Endothelial cell of umbilical vein (primary cell): ENCODE measurements around the gene CAV2. TPM values are rescaled to one million over a fixed set of nuclear protein-coding genes. Genes with fewer than 3 reads are reported as not detected.

Source experiments
- BruUV-seq: library from RNA; stranded (reverse); fragments of 400-500 nt; replicated peaks from 2 replicates; lab custom pipeline; 2021; lab: Mats Ljungman, UMichigan
- CTCF ChIA-PET: fragments of 300-600, 350-600 bp; sonication (Branson Sonifier 250); formaldehyde crosslinking; loops from one replicate; lab custom pipeline; 2021; ENCODE audit warnings: antibody characterized with exemption, inconsistent platforms; lab: Charles Lee
- POLR2A ChIA-PET: fragments of 300-600, 350-600 bp; sonication (Branson Sonifier 250); formaldehyde crosslinking; loops from one replicate; lab custom pipeline; 2021; ENCODE audit warnings: antibody characterized with exemption, inconsistent platforms; lab: Charles Lee
- DNase-seq: peaks from one replicate; pipeline ENCODE4 v3.0.0-alpha.2; 2011; ENCODE audit warnings: low read depth, low spot score
- FAIRE-seq: peaks from 2 replicates; lab custom pipeline; 2011; peaks lifted over from hg19 to GRCh38; lab: Jason Lieb, UNC
- H2AFZ ChIP-seq: 2 replicates; pipeline ENCODE4 v1.6.0; 2012; ENCODE audit warnings: low read depth, low read length, control low read depth, inconsistent platforms
- H3K27ac ChIP-seq: 2 replicates; pipeline ENCODE4 v1.5.1; 2011; ENCODE audit warnings: low read depth, mild to moderate bottlenecking, control low read depth, low read length, moderate library complexity; ENCODE audit not compliant: insufficient read depth
- H3K27me3 ChIP-seq, 2 experiments: 2 replicates each; pipeline versions ENCODE4 v1.6.0 to v1.6.1; 2011; ENCODE audit warnings: low read length in 2 of 2, mixed read lengths in 1 of 2; ENCODE audit not compliant: control insufficient read depth in 2 of 2, insufficient read depth in 2 of 2
- H3K36me3 ChIP-seq, 2 experiments: 2 replicates in 1 of 2; 3 replicates in 1 of 2; pipeline ENCODE4 v1.5.1; 2011; ENCODE audit warnings: low read length in 2 of 2, mild to moderate bottlenecking in 1 of 2, moderate library complexity in 1 of 2; ENCODE audit not compliant: control insufficient read depth in 2 of 2, insufficient read depth in 2 of 2; ENCODE audit errors: extremely low read depth in 1 of 2
- H3K4me1 ChIP-seq: 3 replicates; pipeline ENCODE4 v1.5.1; 2011; ENCODE audit warnings: mild to moderate bottlenecking, low read length; ENCODE audit not compliant: control insufficient read depth, insufficient read depth; ENCODE audit errors: extremely low read depth
- H3K4me2 ChIP-seq: 2 replicates; pipeline ENCODE4 v1.6.1; 2011; ENCODE audit warnings: low read length, control low read depth, mixed read lengths; ENCODE audit not compliant: insufficient read depth
- H3K4me3 ChIP-seq, 3 experiments: fragments of 200-600 bp in 1 of 3; sonication (generic), shearing (Covaris generic) in 1 of 3; replicated peaks in 1 of 3; 2 replicates each; pipeline ENCODE4 v1.5.1; 2011 to 2016; ENCODE audit warnings: control low read depth in 3 of 3, low read length in 3 of 3, mild to moderate bottlenecking in 2 of 3, inconsistent platforms in 1 of 3, low read depth in 1 of 3, moderate library complexity in 1 of 3; ENCODE audit not compliant: insufficient read depth in 1 of 3
- H3K79me2 ChIP-seq: 2 replicates; pipeline ENCODE4 v1.6.0; 2012; ENCODE audit warnings: low read length, inconsistent platforms; ENCODE audit not compliant: control insufficient read depth, insufficient read depth
- H3K9ac ChIP-seq: replicated peaks from 2 replicates; pipeline ENCODE3; 2011; ENCODE audit warnings: low read length, control low read depth; ENCODE audit not compliant: insufficient read depth; ENCODE audit errors: extremely low read depth
- H3K9me1 ChIP-seq: replicated peaks from 3 replicates; pipeline ENCODE4 v1.6.0; 2011; ENCODE audit warnings: mild to moderate bottlenecking, low read length; ENCODE audit not compliant: control insufficient read depth, insufficient read depth; ENCODE audit errors: extremely low read depth
- H3K9me3 ChIP-seq: replicated peaks from 2 replicates; pipeline ENCODE4 v1.5.1; 2012; ENCODE audit warnings: low read length, inconsistent platforms; ENCODE audit not compliant: control insufficient read depth, insufficient read depth
- H4K20me1 ChIP-seq: replicated peaks from 2 replicates; pipeline ENCODE3; 2011; ENCODE audit warnings: mild to moderate bottlenecking, low read length; ENCODE audit not compliant: control insufficient read depth, insufficient read depth; ENCODE audit errors: extremely low read depth
- CTCF ChIP-seq, 2 donors: IDR thresholded peaks; 1 replicate in 1 of 2; 2 replicates in 1 of 2; pipeline ENCODE4 v1.5.1; 2011; ENCODE audit warnings: low read length in 2 of 2, mild to moderate bottlenecking in 2 of 2, moderate library complexity in 2 of 2, control low read depth in 1 of 2, inconsistent platforms in 1 of 2, low read depth in 1 of 2; ENCODE audit not compliant: insufficient read depth in 1 of 2; ENCODE audit errors: extremely low read depth in 1 of 2
- EZH2 ChIP-seq: IDR thresholded peaks from 2 replicates; pipeline ENCODE4 v1.6.1; 2012; ENCODE audit warnings: borderline replicate concordance, low read depth, mild to moderate bottlenecking, moderate library complexity, low read length, inconsistent platforms; ENCODE audit not compliant: severe bottlenecking
- FOS ChIP-seq: IDR thresholded peaks from 2 replicates; pipeline ENCODE4 v1.6.1; 2011; ENCODE audit warnings: mild to moderate bottlenecking, low read length, moderate library complexity, borderline replicate concordance; ENCODE audit not compliant: insufficient read depth
- GATA2 ChIP-seq: IDR thresholded peaks from 2 replicates; pipeline ENCODE4 v1.7.0; 2011; ENCODE audit warnings: low read depth, mild to moderate bottlenecking, moderate library complexity, mixed read lengths, low read length; ENCODE audit not compliant: insufficient read length, insufficient read depth
- JUN ChIP-seq: IDR thresholded peaks from 2 replicates; pipeline ENCODE4 v1.6.1; 2011; ENCODE audit warnings: borderline replicate concordance, low read depth; ENCODE audit not compliant: insufficient read length, insufficient read depth
- MYC ChIP-seq: IDR thresholded peaks from one replicate; pipeline ENCODE4 v1.6.1; 2011; ENCODE audit warnings: mild to moderate bottlenecking, low read depth, low read length
- POLR2A ChIP-seq: IDR thresholded peaks from 2 replicates; pipeline ENCODE4 v1.6.1; 2012; ENCODE audit warnings: low read depth, mild to moderate bottlenecking, control low read depth, low read length
- POLR2AphosphoS5 ChIP-seq: IDR thresholded peaks from 2 replicates; pipeline ENCODE4 v1.6.1; 2012; ENCODE audit warnings: low read depth, mild to moderate bottlenecking, control low read depth, low read length, moderate library complexity; ENCODE audit not compliant: insufficient read depth
- dilution Hi-C: fragments of 300-500 bp; cut with MboI; formaldehyde crosslinking; loops from one replicate; pipeline ENCODE4 v1.15.0; 2019; ENCODE audit warnings: low sequenced_read_pairs; ENCODE audit not compliant: extremely low pct_ligation_motif_present
- intact Hi-C: fragments of 100-400 bp; cut with micrococcal nuclease; formaldehyde crosslinking; loops from one replicate; pipeline ENCODE4 v1.10.0; 2022
- polyA plus RNA-seq, 4 experiments: library from polyadenylated mRNA; depleted of rRNA in 3 of 4; stranded (reverse) in 3 of 4; unstranded in 1 of 4; fragments of >200 nt; gene quantifications; 2 replicates each; pipeline versions ENCODE4 v1.2.1 to v1.2.3, GENCODE V29; 2011 to 2012; ENCODE audit warnings: missing spikeins in 1 of 4
- total RNA-seq: library from RNA; stranded (reverse); gene quantifications from 2 replicates; pipeline ENCODE4 v1.2.3, GENCODE V29; 2021
- TF ChIP-seq, protein P1 (sequence below): IDR thresholded peaks from 2 replicates; pipeline ENCODE4 v1.6.1; 2011; ENCODE audit not compliant: insufficient read depth, insufficient read length

Gene CAV2
- total and polyA plus RNA-seq, 2 donors (not counting 3 experiments of a cell fraction or from before 2014, with no cell fraction given): 179 to 327 TPM

GRCh38 chr7:116554436-116554835, 54.9 kb downstream of the CAV2 start:
- H3K79me2 ChIP-seq: peaks cover 84% of the 10 kb centered on the region
- H3K27me3 ChIP-seq: no peaks in the 10 kb centered on the region
- no peak overlapping the region for H2AFZ ChIP-seq
- peaks cover 31% of the 10 kb centered on the region for H3K4me1 ChIP-seq
- no peak overlapping the region for H3K27ac ChIP-seq
- dilution Hi-C loops: no loop called here
- peaks cover 33 to 51% of the 10 kb centered on the region in 2 experiments for H3K36me3 ChIP-seq
- no peak overlapping the region for H3K4me3 ChIP-seq
- no peaks in the 10 kb centered on the region for H3K9me3 ChIP-seq
- FAIRE-seq (no peak), DNase-seq (peak; percentile 78)
- peaks cover 11% of the 10 kb centered on the region for H4K20me1 ChIP-seq
- CTCF ChIA-PET: interaction anchor here (0.9 to 2.9 kb wide), 6 partner anchors 9 to 296 kb away, joined by 3 to 14 read pairs (median 5); no protein-coding TSS in a partner anchor
- no peak overlapping the region for H3K4me2 ChIP-seq
- intact Hi-C loops: no loop called here
- no peaks in the 10 kb centered on the region for H3K9me1 ChIP-seq
- TF ChIP-seq JUN: no peak
- TF ChIP-seq POLR2A: no peak
- no peak for TF ChIP-seq GATA2
- TF ChIP-seq FOS: no peak
- no peak for TF ChIP-seq EZH2
- TF ChIP-seq, protein P1, sequence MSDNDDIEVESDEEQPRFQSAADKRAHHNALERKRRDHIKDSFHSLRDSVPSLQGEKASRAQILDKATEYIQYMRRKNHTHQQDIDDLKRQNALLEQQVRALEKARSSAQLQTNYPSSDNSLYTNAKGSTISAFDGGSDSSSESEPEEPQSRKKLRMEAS: no peak
- no peak for TF ChIP-seq POLR2AphosphoS5
- no peak for TF ChIP-seq CTCF (IDR thresholded peaks at IDR 0.05; ENCODE audit: extremely low read depth in 1 of 2, insufficient read depth in 1 of 2, low read depth in 1 of 2, low read length in 2 of 2)
- no peak for TF ChIP-seq MYC
- POLR2A ChIA-PET: interaction anchor here (1.0 kb wide), 1 partner anchor 17 kb away, joined by 3 read pairs; no protein-coding TSS in a partner anchor
- no TSS peak for BruUV-seq
- no peak overlapping the region for H3K9ac ChIP-seq
